A673 (cell line): ENCODE measurements around the gene DLG2.
"Not testable (repeated sequence)": the region's sequence is repeated elsewhere in the genome, so short reads cannot be mapped to it uniquely, and the experiment has no call there.

Source experiments
- EZH2 ChIP-seq: fragments of 200-600 bp; sonication (generic); IDR thresholded peaks from 2 replicates; pipeline ENCODE4 v1.6.1; 2017; ENCODE audit warnings: borderline replicate concordance, low read depth, mild to moderate bottlenecking, mixed read lengths, antibody characterized with exemption, low read length; ENCODE audit not compliant: poor library complexity, severe bottlenecking
- TF ChIP-seq, protein P1 (sequence below): fragments of 300-800, 200-600 bp; sonication (generic); conservative IDR thresholded peaks from 2 replicates; pipeline ENCODE4 v1.5.1; 2017; ENCODE audit warnings: low read depth, mild to moderate bottlenecking, antibody characterized with exemption, low read length, moderate library complexity, mixed read lengths

DNA sequence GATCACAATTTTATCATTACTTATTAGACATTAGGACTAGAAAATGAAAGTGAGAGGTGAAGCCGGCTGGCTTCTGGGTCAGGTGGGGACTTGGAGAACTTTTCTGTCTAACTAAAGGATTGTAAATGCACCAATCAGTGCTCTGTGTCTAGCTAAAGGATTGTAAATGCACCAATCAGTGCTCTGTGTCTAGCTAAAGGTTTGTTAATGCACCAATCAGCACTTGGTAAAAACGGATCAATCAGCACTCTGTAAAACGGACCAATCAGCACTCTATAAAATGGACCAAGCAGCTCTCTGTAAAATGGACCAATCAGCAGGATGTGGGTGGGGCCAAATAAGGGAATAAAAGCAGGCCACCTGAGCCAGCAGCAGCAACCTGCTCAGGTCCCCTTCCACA, 20.9 kb downstream of the DLG2 start:
- TF ChIP-seq, protein P1, sequence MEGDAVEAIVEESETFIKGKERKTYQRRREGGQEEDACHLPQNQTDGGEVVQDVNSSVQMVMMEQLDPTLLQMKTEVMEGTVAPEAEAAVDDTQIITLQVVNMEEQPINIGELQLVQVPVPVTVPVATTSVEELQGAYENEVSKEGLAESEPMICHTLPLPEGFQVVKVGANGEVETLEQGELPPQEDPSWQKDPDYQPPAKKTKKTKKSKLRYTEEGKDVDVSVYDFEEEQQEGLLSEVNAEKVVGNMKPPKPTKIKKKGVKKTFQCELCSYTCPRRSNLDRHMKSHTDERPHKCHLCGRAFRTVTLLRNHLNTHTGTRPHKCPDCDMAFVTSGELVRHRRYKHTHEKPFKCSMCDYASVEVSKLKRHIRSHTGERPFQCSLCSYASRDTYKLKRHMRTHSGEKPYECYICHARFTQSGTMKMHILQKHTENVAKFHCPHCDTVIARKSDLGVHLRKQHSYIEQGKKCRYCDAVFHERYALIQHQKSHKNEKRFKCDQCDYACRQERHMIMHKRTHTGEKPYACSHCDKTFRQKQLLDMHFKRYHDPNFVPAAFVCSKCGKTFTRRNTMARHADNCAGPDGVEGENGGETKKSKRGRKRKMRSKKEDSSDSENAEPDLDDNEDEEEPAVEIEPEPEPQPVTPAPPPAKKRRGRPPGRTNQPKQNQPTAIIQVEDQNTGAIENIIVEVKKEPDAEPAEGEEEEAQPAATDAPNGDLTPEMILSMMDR = not testable (repeated sequence)
- not testable (repeated sequence) for TF ChIP-seq EZH2
